ENCODE results near the gene DHX16.

Gene DHX16

DNA sequence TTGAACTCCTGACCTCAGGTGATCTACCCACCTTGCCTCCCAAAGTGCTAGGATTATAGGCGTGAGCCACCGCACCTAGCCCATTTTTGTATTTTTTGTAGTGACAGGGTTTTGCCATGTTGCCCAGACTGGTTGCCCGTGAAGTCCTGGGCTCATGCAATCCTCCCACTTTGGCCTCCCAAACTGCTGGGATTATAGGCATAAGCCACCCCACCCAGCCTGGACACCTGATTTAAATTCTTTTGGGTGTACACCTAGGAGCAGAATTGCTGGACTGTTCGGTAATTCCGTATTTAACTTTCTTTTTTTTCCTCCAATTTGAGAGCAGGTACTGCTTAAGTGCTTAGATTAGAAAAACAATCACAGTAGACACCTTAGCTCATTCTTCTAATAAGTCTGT is 23.6 kb upstream of the DHX16 start:
- no peak for DNase-seq (ENCODE audit: low read depth in 4 of 4, low spot score in 1 of 4)

DNA sequence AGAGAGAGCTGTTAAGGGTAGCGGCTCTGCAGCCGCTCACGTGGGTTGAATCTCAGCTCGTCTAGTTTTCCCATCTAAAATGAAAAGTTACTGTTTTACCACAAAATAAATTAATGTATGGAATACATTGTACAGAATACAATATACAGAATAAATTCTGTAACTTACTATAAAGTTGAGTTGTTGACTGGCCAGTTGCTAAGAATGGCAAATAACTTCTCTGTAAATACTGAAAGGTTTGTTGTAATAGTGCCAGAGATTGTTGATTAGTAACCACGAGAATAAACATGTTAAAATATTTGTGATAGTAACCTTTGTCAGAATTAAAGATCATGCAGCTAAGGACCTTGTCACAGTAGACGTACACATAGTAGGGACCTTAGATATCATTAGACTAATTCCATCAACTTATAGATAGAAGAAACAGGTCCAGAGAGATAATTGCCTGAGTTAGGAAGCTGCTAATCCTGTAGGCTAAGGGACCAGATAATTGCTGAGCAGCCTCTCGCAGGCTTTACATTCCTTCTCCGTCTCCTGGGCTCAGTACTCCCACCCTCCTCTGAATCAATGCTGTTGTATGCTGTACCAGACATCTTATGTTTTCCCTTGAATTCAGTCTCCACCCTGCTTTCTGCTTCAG is 18.5 kb upstream of the DHX16 start:
- DNase-seq (ENCODE audit: low read depth in 4 of 4, low spot score in 1 of 4) = no peak

DNA sequence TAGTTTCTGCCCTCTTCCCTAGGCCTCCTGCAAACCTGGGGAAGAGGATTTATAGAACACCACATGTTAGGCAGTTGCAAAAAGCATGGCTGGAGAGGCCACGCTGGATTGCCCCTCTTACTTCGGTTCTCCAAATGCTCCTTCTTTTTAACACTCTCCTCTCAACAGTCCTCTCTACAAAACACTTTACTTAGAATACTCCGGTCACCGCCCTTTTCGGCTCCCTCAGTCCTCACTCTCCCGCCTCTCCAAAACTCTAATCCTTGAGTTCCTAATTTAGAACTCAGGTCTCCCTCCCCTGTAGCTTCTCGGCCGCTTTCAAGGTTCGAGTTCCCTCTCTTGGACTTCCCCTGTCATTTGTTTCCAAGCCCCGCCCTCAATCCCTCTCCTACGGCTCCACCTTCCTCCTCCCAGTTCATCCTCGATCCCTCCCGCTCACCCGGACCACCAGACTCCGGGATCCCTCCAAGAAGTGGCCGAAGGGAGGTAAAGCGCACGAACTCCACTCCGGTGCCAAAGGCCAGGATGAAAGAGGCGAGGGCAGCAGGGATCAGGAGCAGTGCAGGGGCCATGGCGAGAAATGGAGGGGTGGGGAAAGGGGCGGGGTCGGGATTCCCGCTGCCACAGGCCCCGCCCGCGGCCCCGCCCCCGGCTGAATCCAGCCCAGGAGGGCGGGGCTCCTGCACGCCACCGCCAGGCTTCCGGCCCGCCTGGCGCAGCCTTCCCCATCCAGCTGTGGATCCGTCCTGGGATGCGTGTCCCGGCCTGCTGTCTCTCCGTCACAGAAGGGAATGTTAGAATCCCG is 17.8 kb upstream of the DHX16 start, which contains the start of gene NRM:
Gene NRM (minus strand): TSS at position 582 of the 805 bp plus-strand sequence. CDS start 10 bp downstream, at position 572.
- DNase-seq (ENCODE audit: low read depth in 4 of 4, low spot score in 1 of 4) = peak; percentile 54 to 76 (median 70)

DNA sequence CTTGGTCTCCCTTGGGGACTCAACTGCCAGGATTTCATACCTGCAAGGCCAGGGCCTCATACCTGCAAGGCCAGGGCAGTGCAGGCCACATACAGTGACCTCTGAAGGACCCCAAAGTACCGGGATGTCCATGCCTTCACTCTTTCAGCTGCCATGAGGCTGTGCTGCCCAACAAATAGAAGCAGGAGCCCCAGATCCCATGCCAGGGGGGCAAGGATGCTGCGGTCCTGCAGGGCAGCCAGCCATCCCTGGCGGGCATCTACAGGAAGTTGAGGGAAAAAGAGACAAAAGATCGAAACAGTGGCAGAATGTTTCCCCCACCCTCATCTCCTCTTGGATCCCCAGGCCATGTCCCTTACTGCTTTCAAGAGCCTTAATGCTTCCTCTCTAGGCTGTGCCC is 17.2 kb upstream of the DHX16 start:
- no peak for DNase-seq (ENCODE audit: low read depth in 4 of 4, low spot score in 1 of 4)

DNA sequence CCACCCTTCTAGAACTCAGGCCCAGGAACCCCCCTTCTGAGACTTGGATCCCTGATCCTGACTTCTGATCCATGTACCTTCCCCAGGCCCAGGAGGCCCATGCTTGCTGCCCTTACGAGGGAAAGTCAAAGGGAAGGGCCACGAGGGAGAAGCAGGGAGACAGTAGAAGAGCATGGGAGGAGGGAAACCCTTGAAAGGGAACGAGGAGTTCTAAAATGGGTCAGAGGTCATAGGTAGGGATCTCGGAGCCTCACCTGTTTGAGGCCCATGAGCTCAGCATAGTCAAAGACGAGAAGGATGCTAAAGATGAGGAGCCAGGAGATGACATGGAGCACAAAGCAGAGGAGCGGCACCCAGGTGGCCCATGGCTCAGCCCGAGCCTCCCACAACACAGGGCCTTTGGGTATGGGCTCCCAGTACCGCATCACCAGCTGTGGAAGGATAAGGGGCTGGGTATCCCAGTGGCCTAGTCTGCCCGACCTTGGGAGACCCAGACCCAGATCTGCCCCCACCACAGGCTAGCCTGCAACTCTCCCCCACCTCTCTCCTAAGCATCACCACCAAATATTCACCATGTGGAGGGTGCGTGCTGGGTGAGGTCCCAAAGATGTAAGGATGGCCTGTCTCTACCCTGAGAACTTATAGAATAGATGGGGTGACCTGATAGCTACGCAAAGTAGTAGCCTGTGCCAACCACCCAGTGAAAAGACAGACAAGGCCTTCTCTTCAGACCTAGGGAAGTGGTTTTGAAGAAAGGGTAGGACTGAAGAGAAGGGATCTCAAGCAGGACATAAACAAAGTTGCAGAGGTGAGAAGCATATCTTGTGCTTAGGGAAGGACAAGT is 16.4 kb upstream of the DHX16 start:
- DNase-seq (ENCODE audit: low read depth in 4 of 4, low spot score in 1 of 4) = no peak

DNA sequence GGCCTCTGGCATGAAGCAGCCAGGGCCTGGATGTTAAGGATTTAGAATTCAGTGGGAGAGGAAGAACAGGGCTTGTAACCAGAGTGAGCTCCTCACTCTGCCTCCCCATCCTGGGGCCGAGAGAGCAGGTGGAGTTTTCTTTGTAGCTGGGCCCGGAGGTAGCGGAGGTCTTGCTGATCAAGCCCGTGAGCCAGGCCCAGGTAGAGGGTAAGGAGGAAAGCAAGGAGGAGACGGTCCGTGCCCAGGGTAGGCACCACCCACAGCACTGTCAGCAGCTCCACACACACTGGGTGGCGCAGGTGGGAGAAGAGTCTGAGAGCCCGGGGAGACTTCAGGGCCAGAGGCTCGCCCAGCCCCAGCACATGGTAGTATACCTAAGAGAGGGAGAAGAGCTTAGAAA is 15.8 kb upstream of the DHX16 start:
- no peak for DNase-seq (ENCODE audit: low read depth in 4 of 4, low spot score in 1 of 4)

DNA sequence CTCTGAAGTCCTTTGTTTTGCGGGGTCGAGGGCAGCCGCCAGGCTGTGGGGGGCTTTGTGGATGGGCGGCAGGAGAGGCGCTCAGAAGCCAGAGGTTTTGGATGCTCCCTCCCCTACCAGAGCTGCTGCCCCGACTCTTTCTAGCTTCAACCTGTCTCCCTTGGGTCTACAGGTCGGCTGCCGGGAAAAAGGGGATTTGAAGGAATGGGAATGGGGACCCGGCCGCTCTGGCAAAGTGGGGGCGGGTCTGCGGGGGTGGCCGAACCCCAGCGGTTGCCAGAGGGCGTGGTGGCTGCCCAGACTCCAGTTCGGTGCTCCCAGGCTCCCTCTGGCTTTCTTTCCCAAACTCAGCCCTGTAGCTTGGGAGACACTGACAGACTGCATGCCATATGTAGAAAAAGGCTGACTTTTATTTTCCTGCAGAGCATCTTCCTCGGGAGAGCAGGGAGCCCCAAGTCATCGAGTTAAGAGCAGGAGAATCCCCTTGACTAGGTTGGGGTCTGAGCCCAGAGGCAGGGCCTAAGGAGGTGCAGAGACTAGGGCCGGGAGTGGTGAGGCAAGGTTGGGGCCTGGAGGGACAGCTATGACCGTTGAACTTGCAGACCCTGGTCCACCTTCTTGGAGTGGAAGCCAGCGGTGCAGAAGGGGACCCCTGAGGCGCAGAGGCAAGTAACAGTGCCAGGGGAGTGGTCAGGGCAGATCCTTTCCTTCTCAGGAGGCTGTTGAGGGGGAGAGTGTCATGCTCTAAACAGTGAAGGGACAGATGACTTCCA is 15.0 kb upstream of the DHX16 start:
- no peak for DNase-seq (ENCODE audit: low read depth in 4 of 4, low spot score in 1 of 4)

DNA sequence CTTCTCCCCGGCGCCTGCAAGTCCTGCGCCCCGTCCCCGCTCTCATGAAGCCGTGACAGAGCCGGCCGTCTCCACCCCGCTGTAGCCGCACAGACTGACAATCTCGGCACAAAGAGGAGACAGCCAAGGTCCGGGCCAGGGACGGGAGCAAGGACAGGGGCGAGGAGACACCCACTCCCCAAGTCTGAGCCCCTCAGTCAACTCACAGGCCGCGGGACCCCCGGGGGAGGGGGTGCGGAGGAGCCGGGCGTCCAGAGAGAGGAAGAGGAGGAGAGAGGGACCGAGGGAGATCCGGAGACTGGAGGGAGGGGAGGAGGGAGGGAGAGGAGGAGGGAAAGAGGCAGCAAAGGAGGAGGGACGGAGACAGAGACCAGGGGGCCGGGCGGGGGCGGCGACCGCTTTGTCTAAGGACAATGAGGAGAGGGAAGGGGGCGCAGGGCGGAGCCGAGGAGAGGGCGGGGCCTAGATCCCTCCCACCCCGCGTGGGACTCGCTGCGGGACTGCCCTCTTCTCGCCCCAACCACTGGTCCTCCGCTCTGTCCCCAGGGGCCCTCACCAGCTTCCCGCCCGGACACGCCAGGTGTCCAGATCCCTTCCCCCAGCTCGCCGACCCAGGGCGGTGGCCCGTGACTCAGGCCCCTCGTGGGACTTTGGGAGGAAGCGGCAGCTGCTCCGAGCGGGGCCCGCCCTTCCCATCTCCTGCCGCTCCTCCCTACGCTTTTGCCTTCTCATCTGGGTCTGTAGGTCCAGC is 14.3 kb upstream of the DHX16 start:
- peak in 3 of 4 experiments; percentile 54 to 91 (median 73) for DNase-seq (ENCODE audit: low read depth in 4 of 4, low spot score in 1 of 4)

DNA sequence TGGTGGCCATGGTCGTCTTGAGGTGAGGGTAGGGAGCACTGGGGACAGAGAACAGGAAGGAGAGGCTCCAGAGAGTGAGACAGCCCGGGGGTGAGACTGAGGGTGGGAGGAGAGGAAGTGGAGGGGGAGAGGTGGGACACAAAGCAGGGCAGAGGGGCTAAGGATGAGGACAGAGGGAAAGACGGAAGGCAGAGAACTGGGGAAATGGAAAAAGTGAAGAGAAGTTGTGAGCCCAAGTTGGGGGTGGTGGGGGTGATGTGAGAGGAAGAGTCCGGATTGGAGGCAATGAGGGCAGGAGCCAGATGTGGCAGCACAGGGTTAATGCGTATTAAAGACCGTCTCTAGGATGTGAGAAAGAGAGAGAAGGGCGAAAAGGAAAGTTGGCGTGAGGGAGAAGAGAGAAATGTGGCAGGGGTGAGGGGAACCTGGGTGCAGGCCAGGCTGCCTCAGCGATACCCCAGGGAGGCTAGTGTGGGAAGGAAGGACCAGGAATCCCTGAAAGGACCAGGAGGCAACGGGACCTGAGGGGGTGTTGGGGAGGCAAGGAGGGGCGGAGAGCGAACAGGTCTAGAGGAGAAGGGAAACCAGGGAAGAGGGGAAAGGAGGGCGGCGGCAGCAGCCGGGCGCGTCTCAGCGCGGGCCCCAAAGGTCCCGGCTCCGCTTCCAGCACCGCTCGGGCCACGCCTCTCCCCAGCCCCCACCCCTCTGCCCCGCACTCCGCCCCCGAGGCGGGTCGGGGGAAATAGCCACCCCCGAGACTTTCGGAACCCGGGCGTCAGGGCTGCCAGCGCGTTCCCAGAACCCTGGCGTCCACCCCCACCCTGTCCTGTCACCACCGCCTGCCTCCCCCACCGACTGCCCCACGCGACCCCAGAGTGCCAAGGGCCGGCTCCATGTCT is 13.5 kb upstream of the DHX16 start, which contains the start of gene PPP1R18:
Gene PPP1R18 (minus strand): TSS at position 637 of the 899 bp plus-strand sequence. CDS start 627 bp downstream, at position 10.
- DNase-seq (ENCODE audit: low read depth in 4 of 4, low spot score in 1 of 4) = peak; percentile 59 to 88 (median 70)

DNA sequence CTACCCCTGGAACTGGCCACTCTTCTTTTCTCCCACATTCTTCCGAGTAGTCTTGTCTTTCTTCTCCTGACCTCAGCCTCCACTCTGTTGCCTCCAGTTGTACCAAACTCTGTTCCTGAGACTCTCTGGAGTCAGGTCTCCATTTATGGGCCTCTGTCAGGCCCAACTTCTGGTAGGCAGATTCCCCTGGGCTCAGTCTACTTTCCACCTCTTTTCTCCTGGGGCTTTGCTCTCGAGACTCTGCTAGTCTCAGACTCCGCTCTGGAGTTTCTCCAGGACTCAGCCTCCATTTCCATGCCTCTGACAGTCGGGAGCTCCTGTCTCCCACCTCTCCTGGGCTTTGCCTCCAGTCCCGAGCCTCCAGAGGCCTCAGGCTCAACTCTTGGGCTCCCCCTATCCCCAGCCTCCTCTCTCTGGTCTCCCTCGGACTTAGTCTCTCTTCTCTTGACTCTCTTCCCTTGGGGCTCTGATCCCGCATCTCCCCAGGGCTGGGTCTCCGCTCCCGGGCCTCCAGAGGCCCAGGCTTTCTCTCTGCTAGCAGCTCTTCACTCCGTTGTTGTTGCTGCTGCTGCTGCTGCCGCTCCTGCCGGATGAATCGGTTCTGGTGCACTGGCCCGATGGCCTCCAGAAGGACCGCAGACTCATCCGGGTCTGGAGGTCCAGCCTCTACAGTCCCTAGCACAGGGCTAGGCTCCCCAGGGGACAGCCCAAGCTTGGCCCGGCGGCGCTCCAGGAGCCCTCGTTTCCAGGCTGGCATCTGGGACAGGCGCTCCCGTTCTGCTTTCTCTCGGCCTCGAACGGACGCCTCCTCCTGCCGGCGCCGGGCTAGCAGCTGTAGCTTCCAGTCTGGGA is 12.6 kb upstream of the DHX16 start:
- DNase-seq (ENCODE audit: low read depth in 4 of 4, low spot score in 1 of 4) = no peak

DNA sequence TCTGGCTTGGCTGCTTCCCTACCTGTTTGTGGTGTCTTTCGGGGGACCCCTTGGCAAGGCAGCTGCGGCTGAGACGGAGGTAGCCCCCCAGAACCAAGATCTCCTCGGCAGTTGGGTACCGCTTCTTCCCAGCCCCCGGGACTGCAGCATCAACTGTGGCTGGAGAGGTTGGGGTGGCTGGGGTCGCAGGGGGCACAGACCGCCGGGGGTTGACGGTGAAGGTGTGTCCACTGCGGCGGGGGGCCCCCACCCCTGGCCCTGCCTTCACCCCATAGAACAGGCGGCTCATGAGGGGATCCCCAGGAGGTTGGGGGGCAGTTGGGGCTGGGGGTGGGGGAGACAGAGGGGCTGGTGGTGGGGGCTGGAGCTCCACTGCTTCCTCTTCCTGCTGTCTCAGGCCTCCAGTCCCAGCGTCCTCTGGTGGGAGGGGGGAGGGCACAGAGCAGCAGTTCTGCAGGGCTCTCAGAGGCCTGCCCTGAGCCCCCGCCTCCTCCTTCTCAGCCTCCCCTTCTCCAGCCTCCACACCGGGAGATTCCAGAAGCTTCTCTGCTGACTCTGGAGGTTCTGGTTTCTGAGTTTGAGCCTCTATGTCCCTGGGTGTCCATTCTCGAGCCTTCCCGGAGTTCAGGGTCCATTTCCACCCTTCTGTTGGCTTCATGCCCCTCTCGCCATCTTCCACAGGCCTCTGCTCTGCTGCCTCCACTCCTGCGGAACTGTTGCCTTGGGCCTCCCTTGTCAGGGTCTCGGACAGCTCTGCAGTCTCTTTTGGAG is 11.8 kb upstream of the DHX16 start:
- DNase-seq (ENCODE audit: low read depth in 4 of 4, low spot score in 1 of 4) = no peak

DNA sequence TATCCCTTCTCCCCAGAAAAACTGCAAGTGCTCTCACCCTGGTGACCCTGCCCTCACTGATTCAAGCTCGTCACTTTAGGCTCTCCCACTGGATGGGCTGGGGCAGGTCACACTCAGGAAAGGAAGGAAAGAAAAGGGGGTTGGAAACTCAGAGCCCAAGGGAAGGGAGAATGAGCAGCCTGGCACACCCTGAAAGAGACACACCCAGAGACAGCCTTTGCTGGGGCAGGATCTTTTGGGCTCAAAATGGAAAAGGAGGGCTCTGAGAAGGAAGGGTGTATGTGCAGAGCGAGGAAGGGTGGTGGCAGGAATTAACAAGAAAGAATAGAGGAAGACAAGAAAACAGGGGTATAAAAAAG is 11.2 kb upstream of the DHX16 start:
- DNase-seq (ENCODE audit: low read depth in 4 of 4, low spot score in 1 of 4) = no peak

DNA sequence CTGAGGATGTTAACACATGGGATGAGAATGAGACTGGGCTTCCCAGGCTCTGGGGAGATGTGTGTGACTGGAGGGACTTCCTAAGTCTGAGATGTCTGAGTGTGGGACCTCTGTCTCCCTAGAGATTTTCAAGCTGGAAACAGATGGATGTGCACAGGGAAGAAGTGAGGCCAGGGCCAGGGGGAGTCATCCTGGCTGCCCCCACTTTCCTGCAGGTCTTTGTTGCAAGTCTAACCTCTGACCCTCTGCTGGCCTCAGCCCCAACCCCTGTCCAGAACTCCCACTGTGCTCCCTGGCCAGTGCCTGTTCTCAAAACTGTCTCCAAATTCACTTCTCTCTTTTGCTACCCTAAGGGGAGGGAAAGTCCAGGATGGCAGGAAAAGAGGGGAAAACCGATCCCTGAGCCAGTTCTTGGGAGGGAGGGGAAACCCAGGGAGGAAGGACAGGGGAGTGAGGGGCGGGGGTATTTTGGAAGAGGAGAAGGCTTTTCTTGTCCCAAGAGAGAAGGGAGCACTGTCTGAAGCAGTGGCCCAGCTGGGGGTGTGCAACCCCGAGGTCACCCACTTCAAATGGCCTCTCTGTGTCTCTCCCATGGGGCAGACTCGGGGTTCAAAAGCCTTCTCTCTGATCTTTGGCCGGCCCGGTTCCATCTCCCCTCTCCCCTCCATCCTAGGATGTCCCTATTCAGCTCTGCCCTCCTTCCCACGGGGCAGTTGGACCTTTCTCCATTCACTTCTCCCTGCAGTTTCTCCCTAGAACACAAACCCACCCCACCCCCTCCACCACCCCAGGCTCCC is 10.6 kb upstream of the DHX16 start:
- no peak for DNase-seq (ENCODE audit: low read depth in 4 of 4, low spot score in 1 of 4)

DNA sequence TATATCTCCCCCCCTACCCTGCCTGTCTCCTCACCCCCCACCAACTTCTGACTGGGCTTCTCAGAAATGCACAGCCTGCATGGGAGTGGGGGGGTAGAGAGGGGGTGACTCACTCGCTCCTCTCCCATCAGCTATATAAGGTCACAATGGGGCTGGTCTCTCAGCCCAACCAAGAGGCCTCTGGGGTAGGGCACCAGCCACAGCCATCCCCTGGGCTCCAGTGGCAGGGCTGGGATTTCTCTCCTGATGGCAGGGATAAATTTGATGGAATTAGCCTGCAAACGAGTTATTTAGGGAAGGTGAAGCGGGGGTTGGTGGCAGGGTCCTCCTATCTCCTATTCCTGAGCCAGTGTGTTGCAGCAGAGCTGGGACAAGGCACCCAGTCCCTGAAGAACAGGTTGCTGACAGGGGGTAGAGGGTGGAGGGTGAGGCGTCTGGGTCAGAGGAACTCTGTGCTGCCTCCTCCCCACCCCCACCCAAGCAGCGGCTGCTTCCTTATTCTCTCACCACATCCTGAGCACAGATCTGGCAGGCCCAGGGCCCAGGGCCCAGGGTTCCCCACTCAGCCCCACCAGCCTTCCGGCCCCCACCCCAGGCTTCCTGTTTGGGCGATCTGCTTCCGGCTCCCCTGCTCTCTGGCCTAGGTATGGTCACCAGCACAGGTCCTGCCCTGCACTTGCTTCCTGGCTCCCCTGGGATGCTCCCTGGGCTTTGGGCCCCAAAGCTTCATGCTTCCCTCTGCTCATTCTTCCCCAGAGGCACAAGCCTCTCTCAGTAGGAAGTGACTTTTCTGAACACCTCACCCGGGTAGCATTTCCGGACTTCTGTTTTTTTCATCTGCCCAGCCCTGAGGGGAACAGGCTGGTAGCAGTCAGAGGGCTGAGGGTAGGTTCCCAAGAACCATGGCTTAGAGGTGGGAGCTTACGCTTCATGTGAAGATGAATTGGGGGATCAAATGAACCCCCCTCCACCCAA is 9.6 kb upstream of the DHX16 start:
- peak in 3 of 4 experiments; percentile 63 to 81 (median 70) for DNase-seq (ENCODE audit: low read depth in 4 of 4, low spot score in 1 of 4)

DNA sequence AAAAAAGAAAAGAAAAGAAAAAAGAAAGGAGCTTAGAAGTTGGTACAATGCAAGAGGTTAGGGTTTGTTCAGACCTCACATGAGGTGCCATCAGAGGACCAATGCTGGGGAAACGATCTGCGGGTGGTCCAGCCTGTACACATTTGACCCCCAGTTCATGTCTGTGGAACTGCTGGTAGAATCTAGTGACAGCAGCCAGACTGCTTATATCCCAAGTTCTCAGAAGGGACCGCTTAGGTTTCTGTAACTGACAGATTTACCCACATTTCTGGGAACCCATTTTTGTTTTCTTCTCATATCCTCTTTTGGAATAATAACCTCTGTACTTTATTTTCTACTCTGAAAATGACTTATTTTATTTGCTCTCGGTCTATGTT is 8.9 kb upstream of the DHX16 start:
- no peak for DNase-seq (ENCODE audit: low read depth in 4 of 4, low spot score in 1 of 4)
